ENCODE measurements around the gene MRPL23.

Gene MRPL23

GRCh38 chr11:1946812-1947484, at the start of gene MRPL23:
MRPL23 (plus strand) TSS chr11:1947332; CDS start chr11:1947363, 31 bp downstream.
- DNase-seq = no peak

- no peak for DNase-seq
Observed at GRCh38 chr11:1899090-1899489, 48.0 kb upstream of the MRPL23 start.

DNA sequence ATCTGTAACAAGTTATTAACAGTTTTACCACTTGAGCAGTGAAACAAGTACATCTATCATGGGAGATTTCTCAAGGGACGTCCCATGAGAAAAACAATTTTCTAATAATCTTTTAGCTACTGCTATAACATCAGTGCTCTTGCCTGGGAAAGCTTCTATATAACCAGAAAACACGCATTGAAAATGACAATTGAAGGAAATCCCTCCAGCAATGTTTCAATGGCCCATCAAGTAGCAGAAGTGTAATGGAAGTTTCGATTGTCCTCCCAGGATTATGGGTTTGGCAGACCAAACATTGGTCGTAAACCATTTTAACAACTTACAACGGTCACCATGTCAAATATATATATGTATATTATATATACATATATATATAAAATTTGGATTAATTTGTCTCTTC, 47.4 kb upstream of the MRPL23 start:
- DNase-seq = no peak

DNA sequence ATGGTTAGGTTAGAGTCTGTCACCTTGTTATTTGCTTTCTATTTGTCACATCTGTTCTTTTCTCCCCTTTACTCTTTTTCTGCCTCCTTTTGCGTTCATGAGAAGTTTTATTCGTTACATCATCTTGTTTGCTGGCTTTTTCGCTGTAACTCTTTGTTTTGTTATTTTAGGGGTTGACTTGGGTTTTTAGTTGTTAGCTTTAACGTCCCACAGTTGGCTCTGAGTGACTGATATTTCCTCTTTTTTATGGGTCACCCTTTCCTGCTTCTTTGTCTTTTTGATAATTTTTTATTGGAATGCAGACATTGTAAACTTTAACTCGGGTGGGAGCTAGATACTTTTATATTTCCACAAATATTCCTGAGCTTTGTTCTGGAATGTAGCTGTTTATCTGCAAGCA, 41.0 kb upstream of the MRPL23 start:
- no peak for DNase-seq

DNA sequence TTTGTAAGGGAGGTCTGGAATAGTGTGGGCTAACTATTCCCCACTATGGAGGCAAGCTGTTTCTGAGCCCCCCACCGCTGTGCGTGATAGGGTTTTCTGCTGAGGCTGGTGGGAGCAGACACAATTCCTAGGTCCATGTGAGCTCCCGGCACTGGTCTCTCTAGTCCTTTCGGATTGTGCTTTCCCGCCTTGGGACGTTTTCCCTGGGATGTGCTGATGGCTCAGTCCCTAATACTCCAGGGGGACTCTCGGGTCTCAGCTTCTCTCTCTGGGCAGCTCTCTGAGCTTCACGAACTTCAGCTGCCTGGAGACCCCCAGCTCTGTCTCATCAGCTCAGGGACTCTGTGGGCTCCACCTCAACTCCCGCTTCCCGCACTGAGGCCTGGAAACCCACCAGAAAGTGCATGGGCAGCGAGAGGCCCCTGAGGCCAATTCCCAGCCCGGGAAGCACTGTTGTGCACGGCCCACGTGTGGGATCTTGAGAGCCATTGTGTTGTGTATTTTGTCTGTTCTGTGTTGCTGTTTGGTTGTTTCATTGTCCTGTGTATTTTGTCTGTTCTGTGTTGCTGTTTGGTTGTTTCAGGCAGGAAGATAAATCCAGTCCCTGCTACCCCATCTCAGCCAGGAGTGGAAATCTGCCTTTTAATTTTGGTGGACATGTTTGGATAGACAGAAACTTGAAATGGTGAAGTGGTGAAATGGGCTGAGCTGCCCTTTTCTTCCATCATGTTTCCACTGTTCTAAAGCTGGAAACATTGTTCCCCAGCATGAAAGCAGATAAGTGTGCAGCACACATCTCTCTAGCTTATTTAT, 40.3 kb upstream of the MRPL23 start:
- no peak for DNase-seq

- DNase-seq = no peak
Observed at GRCh38 chr11:1908618-1909017, 38.5 kb upstream of the MRPL23 start.

DNA sequence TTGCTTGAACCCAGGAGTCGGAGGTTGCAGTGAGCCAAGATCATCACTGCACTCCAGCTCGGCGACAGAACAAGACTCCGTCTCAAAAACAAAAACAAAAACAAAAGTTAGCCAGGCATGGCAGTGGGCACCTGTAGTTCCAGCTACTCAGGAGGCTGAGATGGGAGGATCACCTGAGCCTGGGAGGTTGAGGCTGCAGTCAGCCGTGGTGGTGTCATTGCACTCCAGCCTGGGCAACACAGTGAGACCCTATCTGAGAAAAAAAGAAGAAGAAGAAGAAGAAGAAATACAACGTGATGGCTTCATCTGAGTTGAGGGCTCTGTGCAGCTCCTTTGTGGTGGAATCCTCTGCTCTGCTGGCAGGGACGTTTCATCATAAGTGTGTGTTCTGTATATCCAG, 37.6 kb upstream of the MRPL23 start:
- DNase-seq = no peak

- DNase-seq = no peak
Observed at GRCh38 chr11:1912289-1912878, 34.7 kb upstream of the MRPL23 start.

DNA sequence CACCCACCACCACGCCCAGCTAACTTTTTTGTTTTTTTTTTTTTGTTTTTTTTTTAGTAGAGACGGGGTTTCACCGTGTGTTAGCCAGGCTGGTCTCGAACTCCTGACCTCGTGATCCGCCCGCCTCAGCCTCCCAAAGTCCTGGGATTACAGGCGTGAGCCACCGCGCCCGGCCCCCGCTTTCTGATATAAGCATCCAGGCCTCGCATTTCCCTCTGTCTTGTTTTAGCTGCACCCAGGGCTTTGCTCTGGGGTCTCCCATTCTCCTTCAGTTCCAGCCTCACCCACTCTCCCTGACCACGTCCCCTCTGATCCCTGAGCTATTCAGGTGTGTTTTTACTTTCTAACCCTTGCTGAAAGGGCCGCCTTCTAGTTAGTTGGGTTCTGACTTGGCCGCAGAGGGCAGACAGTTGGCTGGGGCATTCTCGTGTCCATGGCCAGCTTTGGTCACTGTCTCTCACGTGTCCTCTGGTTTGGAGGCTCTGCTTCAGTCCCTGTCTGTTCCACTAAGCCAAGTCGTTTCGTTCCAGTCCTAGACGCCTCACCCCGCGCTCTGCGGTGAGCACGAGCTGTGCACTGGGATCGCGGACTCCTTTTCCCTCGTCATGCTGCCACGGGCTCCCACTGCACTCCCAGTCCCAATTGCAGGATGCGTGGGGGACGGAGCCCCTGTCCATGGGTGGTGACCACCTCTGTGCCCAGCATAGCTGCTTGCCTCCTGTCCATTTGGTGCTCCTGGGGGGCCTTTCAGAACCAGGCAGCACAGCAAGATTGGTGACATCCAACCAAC, 33.7 kb upstream of the MRPL23 start:
- DNase-seq = no peak

DNA sequence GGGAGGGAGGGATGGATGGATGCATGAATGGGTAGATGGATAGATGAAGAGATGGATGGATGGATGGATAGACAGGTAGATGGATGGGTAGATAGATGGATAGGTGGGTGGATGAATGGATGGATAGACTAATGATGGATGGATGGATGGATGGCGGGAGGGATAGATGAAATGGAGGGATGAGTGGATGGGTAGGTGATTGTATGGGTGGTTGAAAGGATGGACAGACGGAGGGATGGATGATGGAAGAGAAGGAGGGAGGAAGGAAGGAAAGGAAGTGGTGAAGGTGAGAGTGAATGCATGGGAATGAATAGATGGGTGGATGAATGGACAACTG, 31.4 kb upstream of the MRPL23 start:
- no peak for DNase-seq

DNA sequence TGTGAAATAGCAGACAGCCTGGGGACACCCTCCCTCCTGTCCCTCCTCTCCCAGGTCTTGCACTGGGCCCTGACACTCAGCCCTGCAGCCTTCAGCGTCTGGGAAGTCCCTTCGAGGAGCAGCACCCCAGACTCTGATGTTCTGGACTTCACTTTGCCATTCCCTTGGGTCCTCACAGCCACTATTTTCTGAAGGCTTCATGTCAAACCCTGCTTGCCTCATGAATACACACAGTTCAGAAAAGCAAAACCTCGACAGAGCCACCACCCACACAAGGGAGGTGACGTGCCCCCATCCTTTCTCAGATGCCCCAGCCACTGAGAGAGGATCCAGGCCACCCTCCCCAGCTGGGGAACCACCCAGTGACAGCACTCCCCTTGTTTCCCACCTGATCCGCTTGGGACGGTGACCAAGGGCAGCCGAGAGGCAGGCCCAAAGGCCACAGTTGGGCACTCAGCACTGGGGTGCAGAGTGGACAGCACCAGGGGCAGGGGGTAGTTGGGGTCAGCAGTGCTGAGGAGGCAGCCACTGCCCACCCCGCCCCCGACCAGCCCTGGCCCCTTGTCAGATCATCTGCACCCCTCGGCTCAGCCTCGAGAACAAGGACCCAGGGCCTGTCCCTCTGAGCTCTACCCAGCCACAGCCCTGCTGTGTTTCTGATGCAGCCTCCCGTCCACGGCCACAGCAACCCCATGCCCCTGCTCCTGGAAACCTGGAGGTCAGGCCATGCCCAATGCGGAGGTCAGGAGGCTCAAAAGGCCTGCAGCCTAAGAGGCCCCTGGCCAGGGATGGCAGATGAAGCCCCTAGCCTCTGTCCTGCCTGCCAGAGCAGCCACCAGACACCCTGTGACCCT, 30.8 kb upstream of the MRPL23 start:
- no peak for DNase-seq

- DNase-seq = no peak
Observed at GRCh38 chr11:1916986-1917522, 30.1 kb upstream of the MRPL23 start.

DNA sequence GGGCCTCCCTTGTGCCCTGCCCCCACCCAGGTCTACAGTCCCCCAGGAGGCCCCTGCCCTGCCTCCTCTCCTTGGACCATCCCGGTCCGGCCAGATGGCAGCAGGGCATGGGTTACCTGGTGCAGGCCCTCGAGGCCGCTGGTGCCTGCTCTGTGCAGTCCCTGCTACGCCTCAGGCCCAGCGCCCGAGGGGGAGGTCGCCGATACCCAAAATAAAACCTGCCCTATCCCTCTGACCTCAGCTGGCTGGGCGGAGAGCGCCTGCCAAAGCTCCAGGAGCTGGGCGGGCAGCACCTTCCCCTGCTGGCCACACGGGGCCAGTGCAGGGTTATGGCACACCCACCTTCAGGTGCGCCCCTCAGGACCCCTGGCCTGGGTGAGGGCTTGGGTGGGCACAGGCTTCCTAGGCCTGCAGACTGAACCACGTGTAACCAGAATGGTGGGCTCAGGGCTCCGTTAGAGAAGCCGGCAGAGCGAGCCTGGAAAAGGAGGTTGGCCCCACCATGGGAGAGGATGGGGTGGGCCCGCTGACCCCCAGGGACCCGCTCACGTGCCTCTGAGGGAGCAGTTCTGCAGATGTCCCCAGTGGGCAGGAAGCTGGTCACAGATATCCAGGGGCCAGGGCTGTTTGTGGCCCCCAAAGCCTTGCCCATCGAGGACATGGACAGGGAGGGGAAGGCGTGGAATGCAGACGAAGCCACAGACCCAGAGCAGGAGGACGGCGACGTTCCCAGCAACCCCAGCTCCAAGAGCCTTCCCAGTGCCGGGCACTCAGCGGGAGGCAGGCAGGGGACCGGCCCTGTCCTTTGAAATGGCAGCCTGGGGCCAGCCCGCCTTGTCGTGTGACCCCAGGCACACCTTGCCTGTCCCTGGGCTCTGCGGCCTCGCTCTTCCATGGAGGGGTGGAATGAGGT, 29.4 kb upstream of the MRPL23 start:
- DNase-seq = no peak

DNA sequence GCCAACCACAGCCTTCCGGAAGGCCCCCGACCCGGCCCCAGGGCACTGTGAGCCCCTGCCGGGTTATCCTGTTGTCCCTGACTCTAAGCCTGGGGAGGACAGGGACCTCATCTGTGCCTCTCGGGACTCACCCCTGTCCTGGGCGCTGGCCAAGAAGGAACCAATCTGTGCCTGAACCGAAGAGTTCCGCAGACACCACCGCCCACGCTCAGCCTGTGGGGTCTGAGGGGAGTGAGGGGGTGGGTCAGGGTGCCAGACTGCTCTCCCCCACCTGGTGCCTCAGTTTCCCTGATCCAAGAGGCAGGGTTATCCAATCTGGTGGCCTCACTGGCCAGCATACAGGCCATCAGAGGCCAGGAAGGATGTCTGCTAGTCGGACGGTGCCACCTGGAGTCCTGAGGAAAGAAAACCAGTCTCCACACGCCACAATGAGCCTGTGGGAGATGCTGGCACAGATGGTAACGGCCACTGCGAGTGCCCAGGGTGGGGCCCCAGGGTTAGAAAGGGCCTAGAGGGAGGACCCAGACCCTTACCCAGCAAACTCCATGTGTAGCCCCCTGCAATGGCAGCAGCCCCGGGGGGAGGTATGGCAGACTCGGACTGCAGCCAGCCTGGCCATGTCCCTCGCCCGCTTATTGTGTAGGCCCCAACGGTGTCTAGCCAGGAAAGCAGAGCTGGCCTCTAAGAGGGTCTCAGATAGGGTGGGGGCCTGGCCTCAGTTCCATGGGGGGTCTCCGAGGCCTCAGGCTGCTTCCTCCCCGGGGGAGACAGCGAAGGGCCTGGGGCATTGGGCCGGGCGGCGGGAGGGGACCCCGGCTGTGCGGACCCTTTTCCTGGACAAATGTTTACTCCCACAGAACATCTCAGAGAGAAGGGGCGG, 28.5 kb upstream of the MRPL23 start:
- DNase-seq = no peak

GRCh38 chr11:1919391-1920127, 27.6 kb upstream of the MRPL23 start, which contains the start of gene TNNT3:
TNNT3 (plus strand) TSS chr11:1919703; CDS start chr11:1922875, 3,172 bp downstream.
- no peak for DNase-seq

GRCh38 chr11:1920128-1920908, 26.8 kb upstream of the MRPL23 start:
- DNase-seq = no peak

GRCh38 chr11:1920909-1921573, 26.1 kb upstream of the MRPL23 start:
- no peak for DNase-seq

Data from NCI-H1436 treated with DMSO at 0.1 percent for 48 hours (cell line).